ENCODE measurements around the gene CNNM4.

Gene CNNM4

GRCh38 chr2:96841701-96842495 lies 81.2 kb downstream of the CNNM4 start:
- Histone ChIP-seq H3K36me3 (ENCODE audit: insufficient read depth, low read length) (peaks cover 30% of the 10 kb centered on the region), H3K4me1 (ENCODE audit: insufficient read depth, low read length) (no peaks in the 10 kb centered on the region), H3K9me3 (ENCODE audit: low read length) (no peaks in the 10 kb centered on the region)

DNA sequence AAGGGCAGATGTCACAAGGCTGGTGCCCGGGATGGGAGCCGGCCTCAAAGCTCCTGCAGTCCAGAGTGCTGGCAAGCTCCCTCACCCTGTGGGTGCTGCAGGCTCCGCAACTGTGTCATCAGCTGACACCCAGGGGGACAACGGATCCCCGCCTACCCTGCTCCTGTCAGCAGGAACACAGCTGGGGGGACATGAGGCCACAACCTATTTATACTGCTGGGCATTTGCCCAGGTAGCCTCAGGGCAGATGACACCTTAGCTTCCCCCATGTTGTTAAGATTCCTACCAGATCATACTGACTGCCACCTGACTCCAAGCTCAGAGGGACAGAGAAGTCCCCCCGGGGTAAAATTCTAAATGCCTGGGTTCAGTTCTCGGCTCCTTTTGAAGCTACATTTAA lies 81.9 kb downstream of the CNNM4 start:
- Histone ChIP-seq H3K4me3 (ENCODE audit: low read length) (no peak overlapping the region), H2AFZ (ENCODE audit: low read depth, low read length) (no peak overlapping the region), H3K27me3 (ENCODE audit: insufficient read depth, low read length) (no peaks in the 10 kb centered on the region), H3K36me3 (ENCODE audit: insufficient read depth, low read length) (peaks cover 31% of the 10 kb centered on the region), H3K9me3 (ENCODE audit: low read length) (no peaks in the 10 kb centered on the region), H3K4me1 (ENCODE audit: insufficient read depth, low read length) (no peaks in the 10 kb centered on the region)

More at GRCh38 chr2:96841701-96842495, 81.2 kb downstream of the CNNM4 start:
- Histone ChIP-seq H3K27me3 (ENCODE audit: insufficient read depth, low read length) (no peaks in the 10 kb centered on the region), H3K4me3 (ENCODE audit: low read length) (no peak overlapping the region), H2AFZ (ENCODE audit: low read depth, low read length) (no peak overlapping the region)

GRCh38 chr2:96843538-96844268 lies 83.0 kb downstream of the CNNM4 start, which contains the start of gene ANKRD23:
Gene ANKRD23, minus strand, starts transcription at chr2:96844021. Its CDS starts 29 bp downstream, at chr2:96843992.
- Histone ChIP-seq H3K27me3 (ENCODE audit: insufficient read depth, low read length) (no peaks in the 10 kb centered on the region), H3K9me3 (ENCODE audit: low read length) (no peaks in the 10 kb centered on the region), H3K4me1 (ENCODE audit: insufficient read depth, low read length) (peaks cover 6% of the 10 kb centered on the region), H3K36me3 (ENCODE audit: insufficient read depth, low read length) (peaks cover 28% of the 10 kb centered on the region), H3K4me3 (ENCODE audit: low read length) (no peak within 1 kb of the TSS), H2AFZ (ENCODE audit: low read depth, low read length) (no peak within 1 kb of the TSS)

GRCh38 chr2:96844405-96844808 lies 83.7 kb downstream of the CNNM4 start:
- H3K27me3 ChIP-seq (ENCODE audit: insufficient read depth, low read length): no peaks in the 10 kb centered on the region
- no peaks in the 10 kb centered on the region for H3K9me3 ChIP-seq (ENCODE audit: low read length)

DNA sequence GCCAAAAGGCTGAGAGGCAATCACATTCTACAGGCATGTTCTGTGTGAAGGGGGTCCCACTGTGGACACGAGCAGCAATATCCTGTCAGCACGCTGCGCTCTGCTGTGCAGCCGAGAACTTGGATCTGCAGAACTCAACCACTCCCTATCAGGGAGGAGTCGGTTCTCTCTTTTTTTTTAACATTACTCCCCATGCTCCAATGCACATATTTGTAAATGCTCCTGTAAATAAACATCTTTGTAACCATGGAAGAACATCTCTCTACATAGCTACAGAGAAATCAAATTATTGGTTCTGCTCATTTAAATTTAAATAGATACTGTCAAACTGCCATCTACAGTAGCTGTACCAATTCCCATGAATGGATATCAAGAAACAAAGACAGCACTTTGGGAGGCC lies 86.1 kb downstream of the CNNM4 start:
- peaks cover 28% of the 10 kb centered on the region for H3K36me3 ChIP-seq (ENCODE audit: insufficient read depth, low read length)
- H3K9me3 ChIP-seq (ENCODE audit: low read length): no peaks in the 10 kb centered on the region
- peaks cover 8% of the 10 kb centered on the region for H3K4me1 ChIP-seq (ENCODE audit: insufficient read depth, low read length)
- no peak overlapping the region for H2AFZ ChIP-seq (ENCODE audit: low read depth, low read length)
- no peaks in the 10 kb centered on the region for H3K27me3 ChIP-seq (ENCODE audit: insufficient read depth, low read length)
- H3K4me3 ChIP-seq (ENCODE audit: low read length): no peak overlapping the region

More at GRCh38 chr2:96844405-96844808, 83.7 kb downstream of the CNNM4 start:
- Histone ChIP-seq H2AFZ (ENCODE audit: low read depth, low read length) (no peak overlapping the region), H3K36me3 (ENCODE audit: insufficient read depth, low read length) (peaks cover 24% of the 10 kb centered on the region), H3K4me3 (ENCODE audit: low read length) (no peak overlapping the region), H3K4me1 (ENCODE audit: insufficient read depth, low read length) (peaks cover 8% of the 10 kb centered on the region)

DNA sequence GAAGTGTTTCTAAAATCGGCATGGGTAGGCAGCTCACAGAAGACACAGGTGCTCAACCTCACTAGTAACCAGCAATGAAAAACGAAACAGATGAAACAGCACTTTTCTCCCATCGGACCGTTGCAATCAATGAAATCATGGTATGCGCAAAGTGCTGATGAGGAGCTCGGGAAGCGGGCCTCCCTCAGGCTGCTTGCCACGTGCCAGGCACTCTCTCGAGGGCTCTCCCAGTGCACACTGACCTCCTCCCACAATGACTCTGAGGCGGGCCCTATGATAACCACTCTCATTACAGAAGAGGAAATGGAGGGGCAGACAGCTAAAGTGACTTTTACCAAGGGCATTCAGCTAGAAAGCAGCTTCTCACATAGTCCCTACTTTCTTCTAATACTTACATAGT lies 86.9 kb downstream of the CNNM4 start:
- H2AFZ ChIP-seq (ENCODE audit: low read depth, low read length): no peak overlapping the region
- no peaks in the 10 kb centered on the region for H3K9me3 ChIP-seq (ENCODE audit: low read length)
- H3K4me1 ChIP-seq (ENCODE audit: insufficient read depth, low read length): peaks cover 8% of the 10 kb centered on the region
- no peaks in the 10 kb centered on the region for H3K27me3 ChIP-seq (ENCODE audit: insufficient read depth, low read length)
- H3K4me3 ChIP-seq (ENCODE audit: low read length): no peak overlapping the region
- peaks cover 28% of the 10 kb centered on the region for H3K36me3 ChIP-seq (ENCODE audit: insufficient read depth, low read length)

- Histone ChIP-seq H2AFZ (ENCODE audit: low read depth, low read length) (no peak overlapping the region), H3K4me3 (ENCODE audit: low read length) (no peak overlapping the region), H3K27me3 (ENCODE audit: insufficient read depth, low read length) (no peaks in the 10 kb centered on the region), H3K36me3 (ENCODE audit: insufficient read depth, low read length) (peaks cover 33% of the 10 kb centered on the region), H3K9me3 (ENCODE audit: low read length) (no peaks in the 10 kb centered on the region), H3K4me1 (ENCODE audit: insufficient read depth, low read length) (peaks cover 8% of the 10 kb centered on the region)
These were observed 87.6 kb downstream of the CNNM4 start for GRCh38 chr2:96848264-96848663.

GRCh38 chr2:96852667-96853066 lies 92.0 kb downstream of the CNNM4 start:
- Histone ChIP-seq H3K36me3 (ENCODE audit: insufficient read depth, low read length) (peaks cover 30% of the 10 kb centered on the region), H3K27me3 (ENCODE audit: insufficient read depth, low read length) (no peaks in the 10 kb centered on the region), H3K4me3 (ENCODE audit: low read length) (no peak overlapping the region), H3K9me3 (ENCODE audit: low read length) (no peaks in the 10 kb centered on the region), H3K4me1 (ENCODE audit: insufficient read depth, low read length) (peaks cover 19% of the 10 kb centered on the region), H2AFZ (ENCODE audit: low read depth, low read length) (no peak overlapping the region)

DNA sequence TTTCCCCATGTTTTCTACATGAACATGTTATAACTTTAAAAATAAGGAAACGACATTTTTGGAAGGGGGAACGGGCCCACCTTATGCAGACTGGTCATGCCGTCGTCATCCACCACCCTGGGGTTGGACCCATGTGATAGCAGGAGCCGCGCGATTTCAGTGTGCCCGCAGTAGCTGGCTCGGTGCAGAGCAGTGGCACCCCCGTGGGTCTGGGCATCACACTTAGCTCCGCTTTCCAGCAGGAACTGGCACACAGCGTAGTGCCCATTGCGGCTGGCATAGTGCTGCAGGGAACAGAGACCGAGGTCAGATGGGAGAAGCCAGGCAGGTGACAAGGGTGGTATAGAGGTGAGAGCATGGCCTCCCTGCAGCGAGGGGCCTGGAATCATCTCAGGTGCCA lies 92.6 kb downstream of the CNNM4 start:
- no peaks in the 10 kb centered on the region for H3K9me3 ChIP-seq (ENCODE audit: low read length)
- no peak overlapping the region for H2AFZ ChIP-seq (ENCODE audit: low read depth, low read length)
- no peak overlapping the region for H3K4me3 ChIP-seq (ENCODE audit: low read length)
- H3K4me1 ChIP-seq (ENCODE audit: insufficient read depth, low read length): peaks cover 15% of the 10 kb centered on the region
- no peaks in the 10 kb centered on the region for H3K27me3 ChIP-seq (ENCODE audit: insufficient read depth, low read length)
- peaks cover 28% of the 10 kb centered on the region for H3K36me3 ChIP-seq (ENCODE audit: insufficient read depth, low read length)

- H3K9me3 ChIP-seq (ENCODE audit: low read length): no peaks in the 10 kb centered on the region
- H3K4me1 ChIP-seq (ENCODE audit: insufficient read depth, low read length): peaks cover 18% of the 10 kb centered on the region
- H2AFZ ChIP-seq (ENCODE audit: low read depth, low read length): peak overlapping the region; percentile 82
- H3K36me3 ChIP-seq (ENCODE audit: insufficient read depth, low read length): peaks cover 30% of the 10 kb centered on the region
- no peaks in the 10 kb centered on the region for H3K27me3 ChIP-seq (ENCODE audit: insufficient read depth, low read length)
- H3K4me3 ChIP-seq (ENCODE audit: low read length): peak overlapping the region; percentile 73
These were observed 96.3 kb downstream of the CNNM4 start for GRCh38 chr2:96856776-96857666.

- Histone ChIP-seq H2AFZ (ENCODE audit: low read depth, low read length) (peak within 1 kb of the TSS; percentile 82), H3K9me3 (ENCODE audit: low read length) (no peaks in the 10 kb centered on the region), H3K27me3 (ENCODE audit: insufficient read depth, low read length) (no peaks in the 10 kb centered on the region), H3K4me1 (ENCODE audit: insufficient read depth, low read length) (peaks cover 18% of the 10 kb centered on the region), H3K36me3 (ENCODE audit: insufficient read depth, low read length) (peaks cover 31% of the 10 kb centered on the region), H3K4me3 (ENCODE audit: low read length) (peak within 1 kb of the TSS; percentile 73)
These were observed 97.1 kb downstream of the CNNM4 start, which contains the start of gene ANKRD39 for GRCh38 chr2:96857667-96858372. Gene ANKRD39, minus strand, starts transcription at chr2:96858016. Its CDS starts 29 bp downstream, at chr2:96857987.

GRCh38 chr2:96859099-96859649 lies 98.5 kb downstream of the CNNM4 start:
- Histone ChIP-seq H3K4me3 (ENCODE audit: low read length) (no peak overlapping the region), H3K4me1 (ENCODE audit: insufficient read depth, low read length) (peaks cover 18% of the 10 kb centered on the region), H3K9me3 (ENCODE audit: low read length) (no peaks in the 10 kb centered on the region), H2AFZ (ENCODE audit: low read depth, low read length) (no peak overlapping the region), H3K27me3 (ENCODE audit: insufficient read depth, low read length) (no peaks in the 10 kb centered on the region), H3K36me3 (ENCODE audit: insufficient read depth, low read length) (peaks cover 37% of the 10 kb centered on the region)

Data from neuron (in vitro differentiated cells).